ENCODE results near the gene PARD3.

Gene PARD3

DNA sequence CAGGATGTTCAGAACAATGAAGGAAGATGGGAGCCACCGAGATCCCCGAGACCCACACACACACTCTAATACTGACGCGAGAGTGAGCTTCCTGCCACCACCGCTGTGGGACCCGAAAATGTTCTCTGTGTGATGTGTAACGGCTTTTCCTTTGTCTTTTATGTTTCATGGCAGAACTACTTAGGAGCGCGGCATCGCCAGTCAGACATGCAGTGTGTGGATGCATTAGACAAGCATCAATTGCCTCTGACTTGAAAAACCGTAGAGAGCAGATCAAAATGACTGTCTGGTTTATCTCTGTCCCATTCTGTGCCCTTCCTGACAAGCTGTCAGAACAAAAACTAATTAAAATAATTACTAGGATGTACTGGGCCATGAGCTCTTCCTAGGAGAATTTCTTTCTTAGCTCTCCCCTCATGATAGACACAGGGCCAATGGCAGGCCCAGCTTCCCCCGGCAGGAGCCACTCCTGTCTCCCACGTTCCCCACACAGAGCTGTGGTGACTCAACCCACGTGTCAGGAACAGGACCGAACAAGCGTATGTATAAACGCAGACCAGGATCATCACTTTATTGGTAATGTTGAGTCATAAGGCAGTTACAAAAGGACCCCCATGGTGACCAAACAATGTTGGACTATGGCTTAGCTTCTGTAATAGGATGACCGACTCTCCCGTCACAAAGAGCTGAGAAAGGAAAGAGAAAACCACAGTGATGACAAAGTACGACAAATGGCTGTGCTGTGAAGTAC, 705.0 kb downstream of the PARD3 start:
- Mint-ChIP-seq H3K4me1 (no peaks in the 10 kb centered on the region), H3K4me3 (no peak overlapping the region), H3K9me3 (no peaks in the 10 kb centered on the region), H3K27ac (peak overlapping the region in 1 of 2 donors; percentile 28), H3K27me3 (peaks cover 6% of the 10 kb centered on the region)
- ATAC-seq: no peak
- DNase-seq: no peak

DNA sequence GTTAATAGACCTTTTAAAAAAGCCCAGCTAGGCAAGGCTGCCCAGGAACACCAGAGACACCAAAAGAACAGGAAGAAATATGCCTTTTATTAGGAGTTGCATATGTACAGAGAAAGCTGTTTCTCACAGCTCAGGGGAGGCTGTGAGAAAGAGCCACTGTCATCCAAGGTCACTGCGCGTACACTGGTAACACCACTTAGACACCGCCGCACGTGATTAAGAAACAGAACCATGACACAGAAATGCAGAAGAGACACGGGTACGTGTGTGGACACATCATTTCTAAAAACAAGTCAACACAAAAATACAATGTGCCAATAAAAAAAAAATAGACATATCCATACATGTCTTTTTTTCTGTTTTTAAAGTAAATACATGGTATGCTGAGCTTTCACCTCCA, 705.6 kb downstream of the PARD3 start:
- DNase-seq: no peak
- no peaks in the 10 kb centered on the region for H3K27me3 Mint-ChIP-seq
- peak overlapping the region in 1 of 2 donors; percentile 40 for H3K27ac Mint-ChIP-seq
- no peak overlapping the region for H3K4me3 Mint-ChIP-seq
- no peaks in the 10 kb centered on the region for H3K4me1 Mint-ChIP-seq
- ATAC-seq: no peak
- no peaks in the 10 kb centered on the region for H3K9me3 Mint-ChIP-seq

- Mint-ChIP-seq H3K4me1 (no peaks in the 10 kb centered on the region), H3K9me3 (no peaks in the 10 kb centered on the region), H3K27ac (peak overlapping the region in 1 of 2 donors; percentile 24), H3K27me3 (no peaks in the 10 kb centered on the region), H3K4me3 (no peak overlapping the region)
- ATAC-seq (no peak), DNase-seq (no peak)
Measured at GRCh38 chr10:34107626-34108516, 707.2 kb downstream of the PARD3 start.

DNA sequence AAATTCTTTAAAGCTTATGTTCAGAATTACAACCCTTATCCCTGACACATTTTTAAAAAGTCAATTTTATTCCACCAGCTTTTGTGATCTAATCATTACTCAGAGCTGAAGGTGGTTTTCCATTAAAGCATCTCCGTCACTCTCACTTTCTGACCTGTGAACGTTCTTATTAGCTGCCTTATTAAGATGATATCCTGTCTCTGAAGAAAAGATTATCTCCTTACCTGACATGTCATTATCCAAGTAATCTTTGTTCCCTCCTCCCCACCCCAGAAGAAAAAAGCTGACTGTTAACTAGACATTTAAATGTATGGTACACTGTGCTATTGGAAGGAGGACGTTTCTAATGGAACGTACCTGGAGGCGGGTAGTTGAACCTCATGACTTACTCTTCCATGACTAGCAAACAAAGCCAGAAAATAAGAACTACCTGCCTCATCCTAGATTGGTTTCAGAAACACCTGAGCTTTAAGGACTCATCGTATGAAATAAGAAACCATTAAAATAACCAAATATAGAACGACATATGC, 708.7 kb downstream of the PARD3 start:
- Mint-ChIP-seq H3K27me3 (no peaks in the 10 kb centered on the region), H3K9me3 (peaks cover 0 to 6% of the 10 kb centered on the region in 2 donors), H3K4me1 (no peaks in the 10 kb centered on the region), H3K4me3 (no peak overlapping the region), H3K27ac (no peak overlapping the region)
- ATAC-seq: no peak
- DNase-seq: no peak

DNA sequence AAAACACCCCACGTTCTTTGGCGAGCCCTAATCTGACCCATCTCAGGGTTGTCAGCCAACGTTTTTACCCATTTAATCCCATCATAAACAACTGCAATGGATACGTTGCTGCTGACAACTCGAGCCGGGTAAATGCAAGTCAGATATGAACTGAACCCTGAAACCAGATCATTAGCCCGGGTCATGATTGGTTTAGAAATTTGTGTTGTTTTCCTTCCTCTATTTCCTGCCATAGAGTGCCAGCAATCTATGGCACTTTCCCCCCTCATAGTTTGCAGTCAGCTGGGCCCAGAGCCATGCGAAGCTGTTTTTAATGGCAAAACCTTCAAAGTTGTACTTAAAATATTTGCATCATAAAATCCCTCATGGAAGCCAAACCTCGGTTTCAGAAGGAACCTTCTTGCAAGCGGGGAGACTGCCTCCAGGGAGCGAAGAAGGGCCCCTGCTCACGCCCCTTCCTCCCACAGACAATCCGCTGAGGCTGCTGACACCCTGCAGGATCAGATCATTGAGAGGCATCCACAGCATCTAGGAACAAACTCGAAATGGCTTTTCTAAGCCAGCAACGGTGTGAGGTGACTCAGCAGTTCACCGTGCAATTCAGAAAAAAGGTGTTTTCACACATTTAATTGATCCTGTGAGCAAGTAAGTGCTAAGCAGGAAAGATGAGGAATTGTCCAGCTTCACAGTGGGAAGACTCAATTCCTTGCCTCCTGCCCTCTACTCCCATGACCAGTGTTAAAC, 710.1 kb downstream of the PARD3 start:
- H3K27ac Mint-ChIP-seq: no peak overlapping the region
- no peaks in the 10 kb centered on the region for H3K4me1 Mint-ChIP-seq
- no peaks in the 10 kb centered on the region for H3K27me3 Mint-ChIP-seq
- H3K4me3 Mint-ChIP-seq: no peak overlapping the region
- no peak for DNase-seq
- ATAC-seq: no peak
- peaks cover 0 to 8% of the 10 kb centered on the region in 2 donors for H3K9me3 Mint-ChIP-seq

DNA sequence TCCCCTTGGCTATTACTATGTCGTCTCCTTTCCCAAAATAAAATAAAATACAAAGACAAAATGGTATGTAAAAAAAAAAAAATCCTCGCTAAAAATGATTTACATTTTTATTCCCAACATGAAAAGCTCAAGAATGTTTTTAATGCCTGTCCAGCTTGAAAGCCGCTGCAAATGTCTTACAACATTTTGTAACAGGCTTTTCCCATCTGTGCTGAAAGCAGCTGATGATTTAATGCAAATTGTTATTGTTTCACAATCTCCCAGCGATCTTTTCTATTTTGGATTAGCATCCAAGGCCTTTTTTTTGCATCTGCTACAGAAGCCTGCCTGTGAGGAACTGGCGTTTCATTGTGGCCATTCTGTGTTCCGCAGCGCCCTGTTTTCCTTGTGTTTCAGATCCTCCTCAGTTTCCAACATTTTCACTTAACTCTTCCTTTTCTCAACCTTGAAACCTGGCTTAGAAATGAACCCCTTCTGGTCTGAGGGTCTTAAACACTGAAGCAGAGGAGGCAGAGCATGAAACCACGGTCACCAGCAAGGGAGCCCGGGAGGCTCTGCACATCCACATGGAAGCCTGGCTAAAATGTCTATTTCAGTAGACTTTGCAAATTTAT, 712.1 kb downstream of the PARD3 start:
- DNase-seq: no peak
- Mint-ChIP-seq H3K4me1 (no peaks in the 10 kb centered on the region), H3K4me3 (no peak overlapping the region), H3K27ac (peak overlapping the region in 1 of 2 donors; percentile 91), H3K9me3 (peaks cover 11 to 18% of the 10 kb centered on the region in 2 donors), H3K27me3 (no peaks in the 10 kb centered on the region)
- no peak for ATAC-seq

- no peak overlapping the region for H3K4me3 Mint-ChIP-seq
- ATAC-seq: no peak
Measured at GRCh38 chr10:34102237-34102673, 712.8 kb downstream of the PARD3 start.

GRCh38 chr10:34101001-34101400, 714.1 kb downstream of the PARD3 start:
- ATAC-seq (no peak), DNase-seq (no peak)
- Mint-ChIP-seq H3K27me3 (no peaks in the 10 kb centered on the region), H3K27ac (peak overlapping the region in 1 of 2 donors; percentile 88), H3K9me3 (peaks cover 11 to 21% of the 10 kb centered on the region in 2 donors), H3K4me1 (no peaks in the 10 kb centered on the region), H3K4me3 (no peak overlapping the region)

More at GRCh38 chr10:34102237-34102673, 712.8 kb downstream of the PARD3 start:
- Mint-ChIP-seq H3K27me3 (no peaks in the 10 kb centered on the region), H3K27ac (no peak overlapping the region), H3K9me3 (peaks cover 11 to 18% of the 10 kb centered on the region in 2 donors), H3K4me1 (no peaks in the 10 kb centered on the region)
- DNase-seq: no peak

DNA sequence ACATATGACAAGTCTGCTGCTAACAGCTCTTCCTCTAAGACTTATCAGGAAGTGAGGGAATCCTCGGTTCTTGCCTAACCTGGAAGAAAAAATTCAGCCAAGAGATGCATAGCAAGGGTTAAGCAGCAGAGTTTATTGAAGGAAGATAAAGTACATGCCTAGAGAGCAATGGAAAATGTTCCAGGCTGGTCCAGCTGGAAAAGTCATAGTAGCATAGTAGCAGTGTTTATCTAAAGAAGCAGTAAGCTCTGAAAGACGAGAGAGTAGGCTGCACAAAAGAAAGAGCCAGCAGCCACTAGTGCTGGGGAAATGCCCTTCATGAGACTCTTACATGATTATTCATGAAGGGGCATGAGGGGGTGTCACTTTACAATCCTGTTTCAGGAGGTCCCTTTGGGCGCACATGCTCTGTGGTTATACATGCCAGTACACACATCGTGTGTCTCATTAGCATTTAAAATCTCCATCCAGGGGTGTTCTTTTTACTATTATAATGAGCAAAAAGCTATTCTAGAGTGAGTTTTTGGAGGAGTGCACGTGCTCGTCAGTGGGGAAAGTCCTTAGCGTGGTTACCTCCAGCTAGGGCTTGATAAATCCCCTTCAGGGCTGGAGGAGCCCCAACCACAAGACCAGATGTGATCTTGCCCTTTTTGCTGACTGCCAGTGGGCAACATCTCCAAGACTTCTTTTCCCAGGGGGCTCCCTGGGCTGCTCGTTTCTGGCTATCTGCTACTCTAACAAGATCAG, 716.1 kb downstream of the PARD3 start:
- Mint-ChIP-seq H3K4me1 (no peaks in the 10 kb centered on the region), H3K9me3 (peaks cover 17 to 36% of the 10 kb centered on the region in 2 donors), H3K4me3 (no peak overlapping the region), H3K27me3 (no peaks in the 10 kb centered on the region), H3K27ac (no peak overlapping the region)
- no peak for DNase-seq
- ATAC-seq: no peak

DNA sequence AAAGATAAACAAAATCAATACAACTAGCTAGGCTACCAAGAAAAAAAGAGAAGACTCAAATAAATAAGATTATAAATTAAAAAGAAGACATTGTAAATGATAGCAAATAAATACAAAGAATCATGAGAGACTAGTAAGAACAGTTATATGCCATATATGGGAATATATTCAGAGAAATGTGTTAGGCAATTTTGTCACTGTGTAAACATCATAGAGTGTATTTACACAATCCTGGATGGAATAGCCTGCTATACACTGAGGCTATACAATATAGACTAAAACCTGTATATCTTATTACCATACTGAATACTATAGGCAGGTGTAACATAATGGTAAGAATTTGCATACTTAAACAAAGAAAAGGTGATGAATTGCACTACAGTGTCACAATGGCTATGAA, 717.4 kb downstream of the PARD3 start:
- ATAC-seq: no peak
- Mint-ChIP-seq H3K27me3 (no peaks in the 10 kb centered on the region), H3K27ac (no peak overlapping the region), H3K4me1 (no peaks in the 10 kb centered on the region), H3K9me3 (peaks cover 17 to 39% of the 10 kb centered on the region in 2 donors), H3K4me3 (no peak overlapping the region)
- DNase-seq: no peak

GRCh38 chr10:34094961-34095360, 720.1 kb downstream of the PARD3 start:
- no peak overlapping the region for H3K27ac Mint-ChIP-seq
- ATAC-seq (no peak), DNase-seq (no peak)
- no peaks in the 10 kb centered on the region for H3K4me1 Mint-ChIP-seq
- no peaks in the 10 kb centered on the region for H3K27me3 Mint-ChIP-seq
- H3K4me3 Mint-ChIP-seq: no peak overlapping the region
- H3K9me3 Mint-ChIP-seq: peaks cover 17 to 40% of the 10 kb centered on the region in 2 donors

GRCh38 chr10:34094146-34094696, 720.9 kb downstream of the PARD3 start:
- Mint-ChIP-seq H3K9me3 (peaks cover 13 to 38% of the 10 kb centered on the region in 2 donors), H3K4me1 (no peaks in the 10 kb centered on the region)
- no peak for ATAC-seq

GRCh38 chr10:34092891-34093290, 722.2 kb downstream of the PARD3 start:
- no peak for ATAC-seq
- Mint-ChIP-seq H3K27me3 (no peaks in the 10 kb centered on the region), H3K27ac (no peak overlapping the region)

More at GRCh38 chr10:34094146-34094696, 720.9 kb downstream of the PARD3 start:
- Mint-ChIP-seq H3K27ac (no peak overlapping the region), H3K27me3 (no peaks in the 10 kb centered on the region), H3K4me3 (no peak overlapping the region)
- no peak for DNase-seq

GRCh38 chr10:34091635-34092195, 723.4 kb downstream of the PARD3 start:
- Mint-ChIP-seq H3K27me3 (no peaks in the 10 kb centered on the region), H3K4me3 (no peak overlapping the region), H3K9me3 (peaks cover 6 to 30% of the 10 kb centered on the region in 2 donors), H3K4me1 (no peaks in the 10 kb centered on the region), H3K27ac (no peak overlapping the region)
- ATAC-seq (no peak), DNase-seq (no peak)

More at GRCh38 chr10:34092891-34093290, 722.2 kb downstream of the PARD3 start:
- Mint-ChIP-seq H3K9me3 (peaks cover 6 to 30% of the 10 kb centered on the region in 2 donors), H3K4me3 (no peak overlapping the region), H3K4me1 (no peaks in the 10 kb centered on the region)
- DNase-seq: no peak
